ENCODE results near the gene AKT2.

DNA sequence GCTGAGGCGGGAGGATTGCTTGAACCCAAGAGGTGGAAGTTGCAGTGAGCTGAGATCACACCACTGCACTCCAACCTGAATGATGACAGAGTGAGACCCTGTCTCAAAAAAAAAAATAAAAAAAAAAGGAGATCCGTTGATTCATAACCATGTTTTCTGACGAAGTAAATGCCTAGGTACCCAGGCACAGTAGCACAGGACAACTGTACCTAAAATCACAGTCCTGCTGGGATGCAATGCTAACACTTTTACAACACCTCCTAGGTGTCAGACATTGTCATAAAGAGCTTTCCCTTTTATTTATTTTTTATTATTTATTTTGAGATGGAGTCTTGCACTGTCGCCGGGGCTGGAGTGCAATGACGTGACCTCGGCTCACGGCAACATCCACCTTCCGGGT, 64.5 kb downstream of the AKT2 start:
- TF ChIP-seq, protein P1, sequence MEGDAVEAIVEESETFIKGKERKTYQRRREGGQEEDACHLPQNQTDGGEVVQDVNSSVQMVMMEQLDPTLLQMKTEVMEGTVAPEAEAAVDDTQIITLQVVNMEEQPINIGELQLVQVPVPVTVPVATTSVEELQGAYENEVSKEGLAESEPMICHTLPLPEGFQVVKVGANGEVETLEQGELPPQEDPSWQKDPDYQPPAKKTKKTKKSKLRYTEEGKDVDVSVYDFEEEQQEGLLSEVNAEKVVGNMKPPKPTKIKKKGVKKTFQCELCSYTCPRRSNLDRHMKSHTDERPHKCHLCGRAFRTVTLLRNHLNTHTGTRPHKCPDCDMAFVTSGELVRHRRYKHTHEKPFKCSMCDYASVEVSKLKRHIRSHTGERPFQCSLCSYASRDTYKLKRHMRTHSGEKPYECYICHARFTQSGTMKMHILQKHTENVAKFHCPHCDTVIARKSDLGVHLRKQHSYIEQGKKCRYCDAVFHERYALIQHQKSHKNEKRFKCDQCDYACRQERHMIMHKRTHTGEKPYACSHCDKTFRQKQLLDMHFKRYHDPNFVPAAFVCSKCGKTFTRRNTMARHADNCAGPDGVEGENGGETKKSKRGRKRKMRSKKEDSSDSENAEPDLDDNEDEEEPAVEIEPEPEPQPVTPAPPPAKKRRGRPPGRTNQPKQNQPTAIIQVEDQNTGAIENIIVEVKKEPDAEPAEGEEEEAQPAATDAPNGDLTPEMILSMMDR (IDR thresholded peaks at IDR 0.05) = no peak
- TF ChIP-seq POLR2A (IDR thresholded peaks at IDR 0.05) = no peak
